DMS53 treated with DMSO at 0.1 percent for 48 hours (cell line): ENCODE data around the gene NUDT14.

Experiments used
- DNase-seq: peaks from one replicate; lab custom pipeline; 2025; ENCODE audit not compliant: unreplicated experiment; lab: John Stamatoyannopoulos, UW

NUDT14 gene

GRCh38 chr14:105147671-105148603 lies 33.2 kb downstream of the NUDT14 start:
- DNase-seq = no peak

- DNase-seq = no peak
These were observed 34.0 kb downstream of the NUDT14 start for GRCh38 chr14:105146976-105147635.

- DNase-seq = no peak
These were observed 34.7 kb downstream of the NUDT14 start for GRCh38 chr14:105146181-105146975.

- no peak for DNase-seq
These were observed 35.5 kb downstream of the NUDT14 start for GRCh38 chr14:105145381-105146180.

GRCh38 chr14:105144666-105145380 lies 36.3 kb downstream of the NUDT14 start:
- no peak for DNase-seq

GRCh38 chr14:105144026-105144665 lies 37.0 kb downstream of the NUDT14 start:
- DNase-seq = no peak

GRCh38 chr14:105143451-105144025 lies 37.6 kb downstream of the NUDT14 start:
- DNase-seq = no peak

- no peak for DNase-seq
These were observed 38.3 kb downstream of the NUDT14 start for GRCh38 chr14:105142651-105143450.

GRCh38 chr14:105141486-105142281 lies 39.4 kb downstream of the NUDT14 start:
- DNase-seq = no peak

GRCh38 chr14:105141026-105141425 lies 40.1 kb downstream of the NUDT14 start:
- no peak for DNase-seq

- no peak for DNase-seq
These were observed 40.5 kb downstream of the NUDT14 start for GRCh38 chr14:105140581-105140980.

- DNase-seq = no peak
These were observed 41.3 kb downstream of the NUDT14 start for GRCh38 chr14:105139831-105140239.

- no peak for DNase-seq
These were observed 41.8 kb downstream of the NUDT14 start for GRCh38 chr14:105139212-105139825.

- no peak for DNase-seq
These were observed 42.5 kb downstream of the NUDT14 start for GRCh38 chr14:105138551-105139111.

- DNase-seq = no peak
These were observed 43.0 kb downstream of the NUDT14 start for GRCh38 chr14:105138021-105138541.

- DNase-seq = no peak
These were observed 43.6 kb downstream of the NUDT14 start for GRCh38 chr14:105137481-105138020.
